B cell (primary cell): ENCODE measurements around the gene SERINC5.

Source experiments
- EZH2 ChIP-seq: IDR thresholded peaks from 2 replicates; pipeline ENCODE4 v1.6.1; 2012; ENCODE audit warnings: borderline replicate concordance, low read depth, mild to moderate bottlenecking, moderate library complexity, low read length; ENCODE audit not compliant: insufficient read depth, poor library complexity, severe bottlenecking
- TF ChIP-seq, protein P1 (sequence below): fragments of 200-600 bp; IDR thresholded peaks from one replicate; pipeline ENCODE4 v1.8.0; 2022; ENCODE audit warnings: antibody characterized with exemption, mild to moderate bottlenecking

DNA sequence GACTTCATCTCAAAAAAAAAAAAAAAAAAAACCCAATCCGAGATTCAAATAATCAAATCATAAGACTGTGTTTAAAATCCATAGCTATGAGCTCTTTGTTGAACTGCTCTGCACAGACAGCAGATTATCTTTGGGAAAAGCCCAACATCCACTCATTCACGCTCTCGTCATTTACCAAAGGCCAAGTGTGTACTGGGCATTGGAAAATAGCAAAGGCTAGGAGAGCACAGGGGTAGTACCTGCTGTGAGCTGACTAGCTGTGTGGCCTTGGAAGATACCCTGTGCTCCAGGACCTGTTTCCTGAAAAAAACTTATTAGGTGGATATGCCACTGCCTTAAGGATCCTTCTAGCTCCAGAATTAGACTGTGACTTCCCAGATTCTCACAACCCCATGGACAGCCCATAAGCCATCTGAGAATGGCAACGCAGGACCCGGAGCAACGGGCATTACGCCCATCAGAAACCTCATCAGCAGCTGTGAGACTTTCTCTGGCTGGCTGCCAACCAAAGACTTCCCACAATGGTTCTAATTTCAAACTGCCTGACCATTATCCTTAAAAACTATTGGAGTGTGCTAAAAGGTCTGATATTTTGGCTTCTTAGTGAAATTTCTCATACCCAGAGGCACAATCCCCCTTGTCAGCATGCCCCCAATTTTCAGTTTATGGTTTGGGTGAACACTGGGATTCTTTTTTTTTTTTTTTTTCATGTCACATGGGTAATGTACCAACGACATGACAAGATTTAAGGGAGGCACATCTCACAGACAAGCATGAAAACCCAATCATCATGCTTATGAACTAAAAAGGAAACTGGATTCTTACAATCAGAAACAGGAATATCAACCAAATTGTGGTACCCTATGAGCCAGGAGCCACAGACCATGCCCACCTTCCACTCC is 16.8 kb downstream of the SERINC5 start:
- TF ChIP-seq, protein P1, sequence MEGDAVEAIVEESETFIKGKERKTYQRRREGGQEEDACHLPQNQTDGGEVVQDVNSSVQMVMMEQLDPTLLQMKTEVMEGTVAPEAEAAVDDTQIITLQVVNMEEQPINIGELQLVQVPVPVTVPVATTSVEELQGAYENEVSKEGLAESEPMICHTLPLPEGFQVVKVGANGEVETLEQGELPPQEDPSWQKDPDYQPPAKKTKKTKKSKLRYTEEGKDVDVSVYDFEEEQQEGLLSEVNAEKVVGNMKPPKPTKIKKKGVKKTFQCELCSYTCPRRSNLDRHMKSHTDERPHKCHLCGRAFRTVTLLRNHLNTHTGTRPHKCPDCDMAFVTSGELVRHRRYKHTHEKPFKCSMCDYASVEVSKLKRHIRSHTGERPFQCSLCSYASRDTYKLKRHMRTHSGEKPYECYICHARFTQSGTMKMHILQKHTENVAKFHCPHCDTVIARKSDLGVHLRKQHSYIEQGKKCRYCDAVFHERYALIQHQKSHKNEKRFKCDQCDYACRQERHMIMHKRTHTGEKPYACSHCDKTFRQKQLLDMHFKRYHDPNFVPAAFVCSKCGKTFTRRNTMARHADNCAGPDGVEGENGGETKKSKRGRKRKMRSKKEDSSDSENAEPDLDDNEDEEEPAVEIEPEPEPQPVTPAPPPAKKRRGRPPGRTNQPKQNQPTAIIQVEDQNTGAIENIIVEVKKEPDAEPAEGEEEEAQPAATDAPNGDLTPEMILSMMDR, result no peak
- no peak for TF ChIP-seq EZH2
